ENCODE results near the gene MFSD12.
A peak's percentile ranks its signal among the peaks of the same experiment; 100 is the strongest.
"Not testable (repeated sequence)": the region's sequence is repeated elsewhere in the genome, so short reads cannot be mapped to it uniquely, and the experiment has no call there.

Gene MFSD12

DNA sequence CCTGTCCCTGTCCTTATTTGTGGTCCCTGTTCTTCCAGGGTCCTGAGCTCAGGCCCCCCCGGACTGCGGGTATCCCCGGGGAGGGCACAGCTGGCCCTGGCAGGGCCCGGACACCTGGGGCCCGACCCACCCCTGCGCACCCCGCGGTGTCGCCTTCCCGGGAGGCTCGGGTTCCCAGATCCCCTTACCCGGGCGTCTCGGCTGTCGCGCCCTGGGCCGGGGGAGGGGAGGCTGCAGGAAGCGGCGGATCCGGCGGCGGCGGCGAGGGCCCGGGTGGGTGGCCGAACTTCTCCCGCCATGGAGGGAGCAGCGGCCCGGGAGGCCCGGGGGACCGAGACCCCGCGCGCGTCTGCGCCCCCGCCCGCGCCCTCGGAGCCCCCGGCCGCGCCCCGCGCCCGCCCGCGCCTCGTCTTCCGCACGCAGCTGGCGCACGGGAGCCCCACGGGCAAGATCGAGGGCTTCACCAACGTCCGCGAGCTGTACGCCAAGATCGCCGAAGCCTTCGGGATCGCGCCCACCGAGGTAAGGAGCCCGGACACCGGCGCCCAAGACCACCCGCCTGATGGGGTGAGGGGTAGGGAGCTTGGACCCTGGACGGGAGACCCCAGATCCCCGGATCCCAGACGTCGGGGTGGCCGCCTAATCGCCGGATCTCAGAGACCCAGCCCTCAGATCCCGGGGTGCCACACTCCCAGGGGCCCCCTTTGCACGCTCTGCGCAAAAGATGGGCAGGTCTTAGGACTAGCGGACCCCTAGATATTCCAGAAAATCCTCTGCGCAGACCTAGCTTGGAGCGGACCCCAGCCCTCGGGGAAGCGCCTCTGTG lies 28.1 kb upstream of the MFSD12 start, which contains the start of gene GIPC3:
Gene GIPC3 (plus strand): TSS at position 178 of the 826 bp plus-strand sequence. CDS start 120 bp downstream, at position 298.
- no peak for DNase-seq (ENCODE audit: low read depth in 2 of 3, low spot score in 2 of 3)

DNA sequence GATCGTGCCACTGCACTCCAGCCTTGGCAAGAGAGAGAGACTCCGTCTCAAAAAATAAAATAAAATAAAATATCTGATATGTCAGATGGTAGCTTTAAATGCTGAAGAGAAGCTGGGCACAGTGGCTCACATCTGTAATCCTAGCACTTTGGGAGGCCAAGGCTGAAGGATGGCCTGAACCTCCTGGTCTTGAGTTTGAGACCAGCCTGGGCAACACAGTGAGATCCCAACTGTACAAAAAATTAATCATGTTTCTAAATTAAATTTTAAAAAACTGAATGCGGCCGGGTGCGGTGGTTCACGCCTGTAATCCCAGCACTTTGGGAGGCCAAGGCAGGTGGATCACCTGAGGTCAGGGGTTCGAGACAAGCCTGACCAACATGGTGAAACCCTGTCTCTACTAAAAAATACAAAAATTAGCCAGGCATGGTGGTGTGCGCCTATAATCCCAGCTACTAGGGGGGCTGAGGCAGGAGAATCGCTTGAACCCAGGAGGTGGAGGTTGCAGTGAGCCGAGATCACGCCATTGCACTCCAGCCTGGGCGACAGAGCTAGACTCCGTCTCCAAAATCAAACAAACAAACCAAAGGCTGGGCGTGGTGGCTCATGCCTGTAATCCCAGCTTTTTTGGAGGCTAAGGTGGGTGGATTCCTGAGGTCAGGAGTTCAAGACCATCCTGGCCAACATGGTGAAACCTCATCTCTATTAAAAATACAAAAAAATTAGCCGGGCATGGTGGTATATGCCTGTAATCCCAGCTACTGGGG lies 26.8 kb upstream of the MFSD12 start:
- DNase-seq (ENCODE audit: low read depth in 2 of 3, low spot score in 2 of 3): not testable (repeated sequence)

DNA sequence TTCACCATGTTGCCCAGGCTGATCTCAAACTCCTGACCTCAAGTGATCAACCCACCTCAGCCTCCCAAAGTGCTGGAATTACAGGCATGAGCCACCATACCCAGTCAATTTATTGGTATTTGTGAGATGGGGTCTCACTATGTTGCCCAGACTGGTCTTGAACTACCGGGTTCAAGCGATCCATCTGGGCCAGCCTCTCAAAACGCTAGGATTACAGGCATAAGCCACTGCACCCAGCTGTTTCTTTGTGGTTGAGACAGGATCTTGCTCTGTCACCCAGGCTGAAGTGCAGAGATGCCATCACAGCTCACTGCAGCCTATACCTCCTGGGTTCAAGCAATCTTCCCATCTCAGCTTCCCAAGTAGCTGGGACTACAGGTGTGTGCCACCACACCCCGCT lies 24.4 kb upstream of the MFSD12 start:
- not testable (repeated sequence) for DNase-seq (ENCODE audit: low read depth in 2 of 3, low spot score in 2 of 3)

DNA sequence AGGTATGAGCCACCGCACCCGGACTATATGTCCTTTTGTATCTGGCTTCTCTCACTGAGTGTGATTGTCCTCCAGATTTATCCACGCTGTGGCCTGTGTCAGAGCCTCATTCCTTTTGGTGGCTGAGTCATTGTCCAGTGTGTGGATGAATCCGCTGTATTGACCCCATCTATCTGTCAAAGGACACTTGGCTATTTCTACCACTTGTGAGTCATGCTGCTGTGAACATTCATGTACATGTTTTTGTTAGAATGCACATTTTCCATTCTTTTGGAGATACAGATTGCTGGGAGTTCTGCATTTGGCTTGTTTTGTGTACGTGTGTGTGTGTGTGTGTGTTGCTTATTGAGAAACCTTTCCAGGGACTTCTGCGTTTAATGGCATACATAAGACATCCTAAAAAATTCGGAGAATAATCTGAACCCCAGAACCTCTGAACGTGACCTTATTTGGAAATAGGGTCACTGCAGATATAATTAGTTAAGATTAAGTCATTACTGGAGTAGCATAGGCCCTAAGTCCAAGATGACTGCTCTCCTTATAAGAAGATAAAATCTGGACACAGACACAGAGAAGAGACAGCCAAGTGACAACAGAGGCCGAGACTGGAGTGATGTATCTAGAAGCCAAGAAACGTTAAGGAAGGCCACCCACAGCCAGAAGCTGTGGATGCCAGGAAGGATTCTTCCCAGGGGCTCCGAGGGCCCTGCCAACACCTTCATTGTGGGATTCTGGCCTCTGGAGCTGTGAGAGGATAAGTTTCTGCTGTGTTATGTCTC lies 23.0 kb upstream of the MFSD12 start:
- DNase-seq (ENCODE audit: low read depth in 2 of 3, low spot score in 2 of 3): no peak

DNA sequence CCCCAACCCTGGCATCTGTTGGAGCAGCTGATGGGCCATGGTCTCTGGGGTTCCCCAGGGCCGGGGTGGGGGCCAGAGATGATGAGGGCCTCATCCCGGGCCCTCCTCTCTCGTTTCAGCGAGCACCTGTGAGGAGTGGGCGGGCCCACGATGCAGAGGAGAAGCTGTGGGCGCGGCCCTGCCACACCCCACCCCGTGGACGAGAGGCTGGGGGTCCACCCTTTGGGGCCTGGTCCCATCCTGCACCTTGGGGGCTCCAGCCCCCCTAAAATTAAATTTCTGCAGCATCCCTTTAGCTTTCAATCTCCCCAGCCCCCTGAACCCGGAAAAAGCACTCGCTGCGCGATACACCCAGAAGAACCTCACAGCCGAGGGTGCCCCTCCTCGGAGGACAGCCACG lies 21.0 kb upstream of the MFSD12 start:
- DNase-seq (ENCODE audit: low read depth in 2 of 3, low spot score in 2 of 3): no peak

DNA sequence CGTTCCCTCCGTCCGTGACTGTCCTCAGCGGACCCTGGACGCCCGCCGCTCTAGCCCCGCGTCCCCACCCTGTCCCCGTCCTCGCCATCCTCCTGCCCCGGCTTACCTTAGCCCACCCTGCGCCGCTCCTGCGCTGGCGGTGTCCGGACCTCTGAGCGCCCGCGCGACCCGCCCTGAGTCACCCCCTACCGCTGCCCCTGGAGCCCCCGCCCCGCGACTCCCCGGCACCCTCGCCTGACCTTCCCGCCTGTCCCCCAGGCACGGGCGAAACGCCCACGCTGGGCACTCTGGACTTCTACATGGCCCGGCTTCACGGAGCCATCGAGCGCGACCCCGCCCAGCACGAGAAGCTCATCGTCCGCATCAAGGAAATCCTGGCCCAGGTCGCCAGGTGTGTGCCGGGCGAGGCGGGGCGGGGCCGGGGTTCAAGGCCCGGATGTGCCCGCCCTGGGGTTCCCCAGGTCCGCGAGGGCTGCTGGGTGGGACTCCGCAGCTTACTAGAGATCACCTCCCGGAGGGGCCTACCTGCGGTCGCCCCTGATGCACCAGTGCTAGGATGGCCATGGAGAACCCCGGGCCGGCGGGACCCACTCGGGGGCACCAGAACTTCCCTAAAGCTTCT lies 20.4 kb upstream of the MFSD12 start:
- no peak for DNase-seq (ENCODE audit: low read depth in 2 of 3, low spot score in 2 of 3)

DNA sequence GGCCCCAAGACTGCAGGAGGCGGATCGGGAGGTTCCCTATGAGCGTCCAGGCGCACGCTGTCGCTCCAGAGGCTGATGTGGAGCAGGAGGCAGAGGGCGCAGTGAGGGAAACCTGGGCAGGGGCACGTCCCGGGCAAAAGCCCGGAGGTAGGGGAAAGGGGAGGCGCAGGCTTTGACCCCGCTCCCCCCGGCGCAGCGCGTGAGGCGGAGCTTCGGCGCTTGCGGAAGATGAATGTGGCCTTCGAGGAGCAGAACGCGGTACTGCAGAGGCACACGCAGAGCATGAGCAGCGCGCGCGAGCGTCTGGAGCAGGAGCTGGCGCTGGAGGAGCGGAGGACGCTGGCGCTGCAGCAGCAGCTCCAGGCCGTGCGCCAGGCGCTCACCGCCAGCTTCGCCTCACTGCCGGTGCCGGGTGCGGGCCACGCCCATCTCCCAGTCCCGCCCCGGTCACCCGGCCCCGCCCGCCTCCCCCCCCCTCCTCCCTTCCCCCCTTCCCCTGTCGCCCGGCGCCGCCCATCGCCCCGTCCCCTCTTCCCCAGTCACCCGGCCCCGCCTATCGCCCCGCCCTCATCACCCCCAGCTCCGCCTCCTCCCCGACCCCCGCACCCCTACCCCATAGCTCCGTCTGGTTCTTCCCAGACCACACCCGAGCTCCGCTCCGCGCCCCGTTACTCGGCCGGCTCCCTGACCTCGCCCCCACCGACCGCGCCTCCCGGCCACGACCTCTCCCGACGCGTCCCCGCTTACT lies 19.5 kb upstream of the MFSD12 start:
- no peak for DNase-seq (ENCODE audit: low read depth in 2 of 3, low spot score in 2 of 3)

DNA sequence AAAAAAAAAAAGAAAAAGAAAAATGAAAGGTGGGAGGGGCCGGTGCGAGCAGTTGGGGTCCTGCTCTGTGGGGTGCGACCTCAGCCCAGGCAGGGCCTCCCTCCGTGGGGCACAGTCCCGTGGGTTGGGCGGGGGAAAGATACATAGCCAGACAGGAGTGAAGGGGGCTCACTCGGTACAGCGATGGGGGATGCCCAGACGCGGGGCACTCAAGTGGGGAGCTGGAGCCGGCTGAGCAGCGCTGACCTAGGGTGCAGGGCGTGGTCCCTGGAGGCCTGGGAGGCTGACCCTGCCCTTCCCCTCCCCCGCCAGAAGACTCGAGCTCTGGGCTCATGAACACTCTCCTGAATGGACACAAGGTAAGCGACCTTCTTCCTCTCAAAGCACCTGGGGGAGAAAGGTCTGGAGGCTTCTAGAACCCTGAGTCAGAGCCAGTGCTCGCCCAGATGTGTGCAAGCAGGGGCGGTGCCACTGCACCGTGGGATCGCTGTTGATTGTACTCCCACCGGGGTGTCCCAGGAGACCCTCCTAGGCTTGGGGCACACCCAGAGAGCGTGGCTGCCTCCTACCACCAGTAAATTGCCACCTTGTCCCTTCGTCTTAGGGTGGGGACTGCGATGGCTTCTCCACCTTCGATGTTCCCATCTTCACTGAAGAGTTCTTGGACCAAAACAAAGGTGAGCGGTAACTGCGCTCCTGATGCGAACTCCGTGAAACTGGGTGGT lies 18.7 kb upstream of the MFSD12 start:
- no peak for DNase-seq (ENCODE audit: low read depth in 2 of 3, low spot score in 2 of 3)

DNA sequence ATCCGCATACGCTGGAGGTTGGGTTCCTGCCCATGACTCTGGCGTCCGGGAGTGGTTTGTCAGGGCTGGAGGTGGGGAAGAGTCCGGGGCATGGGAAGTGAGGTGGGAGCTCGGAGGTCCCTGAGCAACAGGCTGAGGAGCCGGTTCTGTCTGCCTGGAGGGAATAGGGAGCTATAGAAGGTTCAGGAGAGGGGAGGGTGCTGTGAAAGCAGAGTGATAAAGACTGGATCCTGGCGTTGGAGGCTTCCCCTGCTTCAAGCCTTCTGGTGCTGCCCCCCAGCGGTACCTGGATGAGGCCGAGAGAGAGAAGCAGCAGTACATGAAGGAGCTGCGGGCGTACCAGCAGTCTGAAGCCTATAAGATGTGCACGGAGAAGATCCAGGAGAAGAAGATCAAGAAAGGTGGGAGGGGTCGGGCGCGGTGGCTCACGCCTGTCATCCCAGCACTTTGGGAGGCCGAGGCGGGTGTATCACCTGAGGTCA lies 17.9 kb upstream of the MFSD12 start:
- DNase-seq (ENCODE audit: low read depth in 2 of 3, low spot score in 2 of 3): no peak

DNA sequence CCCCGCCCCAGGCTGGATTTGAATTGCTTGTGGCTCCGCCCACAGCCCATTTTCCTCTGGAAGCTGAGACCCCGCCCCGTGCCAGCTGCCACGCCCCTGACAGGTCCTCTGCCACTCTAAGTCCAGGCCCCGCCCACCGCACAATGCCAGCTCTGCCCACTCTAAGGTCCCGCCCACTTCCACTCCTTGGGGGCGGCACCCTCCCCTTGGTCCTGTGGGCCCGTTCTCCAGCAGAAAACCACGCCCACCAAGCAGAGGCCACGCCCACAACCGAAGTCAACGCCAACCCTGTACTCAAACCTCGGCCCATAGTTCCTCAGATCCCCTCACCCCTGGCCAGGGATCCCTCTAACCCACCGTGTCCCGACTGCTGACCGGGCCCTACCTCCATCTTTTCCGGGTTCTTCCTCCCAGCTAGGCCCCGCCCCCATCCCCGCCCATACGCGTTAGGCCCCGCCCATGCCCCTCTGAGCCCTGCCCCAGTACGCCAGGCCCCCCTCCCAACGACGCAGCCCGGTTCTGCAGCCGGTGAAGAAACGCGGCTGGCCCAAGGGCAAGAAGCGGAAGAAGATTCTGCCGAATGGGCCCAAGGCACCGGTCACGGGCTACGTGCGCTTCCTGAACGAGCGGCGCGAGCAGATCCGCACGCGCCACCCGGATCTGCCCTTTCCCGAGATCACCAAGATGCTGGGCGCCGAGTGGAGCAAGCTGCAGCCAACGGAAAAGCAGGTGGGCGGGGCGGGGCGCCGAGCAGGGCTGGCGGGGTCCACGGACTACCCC lies 16.7 kb upstream of the MFSD12 start:
- DNase-seq (ENCODE audit: low read depth in 2 of 3, low spot score in 2 of 3): peak; percentile 74 to 91 (median 80)

DNA sequence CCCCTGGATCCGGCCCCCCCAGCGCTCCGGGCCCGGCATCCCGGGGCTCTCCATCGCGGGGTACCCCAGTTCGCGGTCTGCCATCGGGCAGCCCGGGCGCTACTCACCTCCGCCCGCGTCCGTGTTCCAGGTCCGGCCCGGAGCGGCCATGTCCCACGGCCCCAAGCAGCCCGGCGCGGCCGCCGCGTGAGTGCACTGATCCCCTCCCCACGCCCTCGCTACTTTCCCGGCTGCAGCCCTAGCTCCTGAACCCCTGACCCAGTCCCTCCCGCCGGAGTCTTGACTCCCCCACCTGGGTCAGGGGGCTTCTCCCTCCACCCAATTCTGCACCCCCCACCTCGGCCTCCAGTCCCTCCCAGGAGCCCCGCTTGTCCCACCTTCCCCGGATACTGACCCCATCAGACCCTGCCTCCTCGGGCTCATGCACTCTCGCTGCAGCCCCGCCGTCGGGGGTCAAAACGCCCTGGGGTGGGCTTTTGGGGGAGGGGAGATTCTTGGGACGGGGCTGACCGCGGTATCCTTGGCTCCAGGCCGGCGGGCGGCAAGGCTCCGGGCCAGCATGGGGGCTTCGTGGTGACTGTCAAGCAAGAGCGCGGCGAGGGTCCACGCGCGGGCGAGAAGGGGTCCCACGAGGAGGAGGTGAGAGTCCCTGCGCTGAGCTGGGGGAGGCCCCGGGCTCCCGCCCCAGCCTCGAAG lies 15.9 kb upstream of the MFSD12 start:
- DNase-seq (ENCODE audit: low read depth in 2 of 3, low spot score in 2 of 3): no peak

DNA sequence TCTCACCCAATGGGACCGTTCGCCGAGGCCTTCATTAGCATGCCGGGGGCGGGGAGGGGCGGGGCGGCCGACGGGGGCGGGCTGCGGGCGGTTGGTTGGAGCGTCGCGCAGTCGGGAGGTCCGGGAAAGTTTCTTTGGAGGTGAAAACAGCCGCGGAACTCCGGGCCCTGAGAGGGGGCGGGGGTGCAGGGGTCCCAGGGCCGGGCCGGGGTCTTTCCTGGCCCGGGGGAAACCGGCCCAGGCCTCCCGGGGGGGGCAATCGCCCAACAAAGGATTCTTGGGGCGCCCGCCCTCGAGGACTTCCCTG lies 15.4 kb upstream of the MFSD12 start, which contains the start of gene HMG20B:
Gene HMG20B (plus strand): TSS at position 90 of the 307 bp plus-strand sequence. CDS start 366 bp downstream, outside the sequence.
- no peak for DNase-seq (ENCODE audit: low read depth in 2 of 3, low spot score in 2 of 3)

DNA sequence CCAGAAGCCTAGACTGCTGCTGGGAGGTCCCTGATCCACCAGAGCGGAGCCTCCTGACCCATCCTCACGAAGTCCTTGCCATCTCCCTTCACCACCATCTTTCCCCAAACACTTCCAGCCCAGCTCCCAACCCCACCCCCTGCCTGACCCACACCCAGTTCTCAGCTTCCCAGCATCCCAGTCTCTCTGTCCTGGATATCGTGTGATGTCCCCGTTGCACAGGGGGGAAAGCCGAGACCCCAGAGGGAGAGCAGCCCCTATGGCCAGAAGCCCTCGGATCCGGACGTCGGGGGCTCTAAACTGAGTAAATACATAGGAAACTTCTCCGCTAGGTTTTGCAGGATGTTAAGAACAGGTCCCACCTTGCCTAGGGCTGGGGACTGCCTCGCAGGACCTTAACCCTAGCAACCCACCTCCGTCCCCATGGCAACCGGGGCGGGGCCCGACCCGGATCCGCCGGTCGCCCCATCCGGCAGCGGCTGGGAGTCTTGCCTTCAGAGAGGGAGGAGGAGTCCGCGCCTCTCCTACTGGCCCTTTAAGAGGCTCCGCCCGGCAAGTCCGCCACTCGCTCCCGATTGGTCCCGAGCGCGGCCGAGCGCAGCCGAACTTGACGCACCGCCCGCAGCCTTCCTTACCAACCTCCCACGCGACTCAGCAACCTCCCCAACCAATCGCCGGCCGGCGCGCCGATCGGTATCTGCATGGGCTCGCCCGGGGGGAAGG lies 14.9 kb upstream of the MFSD12 start:
- peak; percentile 91 to 99 (median 97) for DNase-seq (ENCODE audit: low read depth in 2 of 3, low spot score in 2 of 3)

DNA sequence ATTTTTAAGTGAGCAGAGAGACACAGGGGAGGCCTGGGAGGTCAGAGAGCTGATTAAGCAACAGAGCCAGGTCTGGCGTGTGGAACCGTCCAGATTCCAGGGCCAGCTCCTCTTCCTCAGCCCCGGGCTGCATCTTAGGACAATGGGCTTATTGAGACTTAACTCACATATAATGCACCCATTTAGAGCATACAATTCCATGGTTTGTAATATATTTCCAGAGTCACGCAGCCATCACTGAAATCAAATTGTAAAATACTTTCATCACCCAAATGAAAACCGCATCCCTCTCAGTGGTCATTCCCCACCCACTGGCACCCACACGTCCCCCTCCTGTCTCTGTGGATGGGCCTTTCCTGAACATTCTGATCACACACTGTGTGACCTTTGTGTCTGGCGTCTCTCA lies 13.2 kb upstream of the MFSD12 start:
- DNase-seq (ENCODE audit: low read depth in 2 of 3, low spot score in 2 of 3): no peak

DNA sequence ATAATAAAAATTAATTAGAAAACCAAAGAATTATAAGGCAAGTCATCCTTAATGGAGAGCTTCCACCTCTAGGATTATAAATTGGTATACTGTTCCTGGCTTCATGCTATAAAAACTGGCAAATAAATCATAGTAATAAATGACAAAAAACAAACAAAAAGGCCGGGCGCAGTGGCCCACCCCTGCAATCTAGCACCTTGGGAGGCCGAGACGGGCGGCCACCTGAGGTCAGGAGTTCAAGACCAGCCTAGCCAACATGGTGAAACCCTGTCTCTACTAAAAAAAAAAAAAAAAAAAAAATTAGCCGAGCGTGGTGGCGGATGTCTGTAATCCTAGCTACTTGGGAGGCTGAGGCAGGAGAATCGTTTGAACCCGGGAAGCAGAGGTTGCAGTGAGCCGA lies 12.7 kb upstream of the MFSD12 start:
- not testable (repeated sequence) for DNase-seq (ENCODE audit: low read depth in 2 of 3, low spot score in 2 of 3)

DNA sequence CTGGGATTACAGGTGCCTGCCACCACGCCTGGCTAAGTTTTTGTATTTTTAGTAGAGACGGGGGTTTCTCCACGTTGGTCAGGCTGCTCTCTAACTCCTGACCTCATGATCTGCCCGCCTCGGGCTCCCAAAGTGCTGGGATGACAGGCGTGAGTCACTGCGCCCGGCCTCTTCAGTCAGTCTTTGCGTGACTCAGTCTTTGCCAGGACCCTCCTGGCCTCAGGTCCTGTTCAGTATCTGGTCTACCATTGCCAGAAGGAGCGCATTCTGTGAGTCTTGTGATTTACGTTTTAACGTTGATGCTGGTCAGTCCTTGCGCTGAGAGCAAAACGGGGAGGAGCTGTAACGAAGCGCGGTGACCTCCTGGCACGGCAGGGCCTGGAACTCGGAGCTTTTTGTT lies 7.8 kb upstream of the MFSD12 start:
- no peak for DNase-seq (ENCODE audit: low read depth in 2 of 3, low spot score in 2 of 3)

DNA sequence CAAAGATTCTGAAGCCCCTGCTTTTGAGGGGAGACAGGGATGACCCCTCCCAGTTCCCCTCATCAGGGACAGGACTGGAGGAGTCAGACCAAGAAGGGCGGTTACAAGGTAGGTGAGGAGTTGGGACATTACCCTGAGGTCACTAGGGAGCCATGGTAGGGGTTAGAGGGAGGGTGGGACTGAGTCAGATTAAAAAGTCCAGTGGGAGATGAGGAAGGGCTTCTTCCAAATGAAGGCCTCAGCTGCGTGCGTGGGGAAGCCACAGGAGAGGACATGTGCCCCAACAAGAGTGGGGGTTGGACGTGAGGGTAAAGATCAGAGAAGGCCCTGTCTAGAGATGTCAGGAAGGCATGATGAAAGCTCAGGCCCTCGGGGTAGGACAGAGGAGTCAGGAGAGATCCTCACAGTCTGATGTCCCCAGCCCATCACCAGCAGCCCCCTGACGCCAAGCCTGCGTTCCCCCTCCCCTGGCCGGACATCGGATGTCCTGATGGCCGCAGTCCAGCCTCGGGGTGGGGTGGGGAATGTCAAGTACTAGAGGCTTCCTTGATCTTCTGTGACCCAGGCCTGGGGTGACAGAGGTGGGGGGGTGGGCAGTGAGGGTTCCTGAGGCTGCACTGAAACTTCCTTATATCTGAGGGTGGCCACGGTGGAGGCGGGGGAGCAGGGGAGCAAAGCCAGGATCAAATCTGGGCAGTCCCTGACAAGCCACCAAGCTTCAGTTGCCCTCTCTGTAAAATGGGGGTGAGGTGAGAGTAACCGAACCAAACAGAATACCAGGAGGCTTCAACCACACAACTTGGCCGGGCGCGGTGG lies 6.5 kb upstream of the MFSD12 start:
- no peak for DNase-seq (ENCODE audit: low read depth in 2 of 3, low spot score in 2 of 3)

All from activated CD8-positive, alpha-beta memory T cell treated with anti-CD3 and anti-CD28 coated beads for 48 hours (primary cell).